IPS DF 6.9 (cell line): ENCODE data around the gene CYB561D1.
"Not testable (repeated sequence)": the region's sequence is repeated elsewhere in the genome, so short reads cannot be mapped to it uniquely, and the experiment has no call there.

Source experiments
- DNase-seq: peaks from one replicate; pipeline ENCODE4 v3.0.0-alpha.2; 2013; ENCODE audit warnings: low read depth, low spot score
- H3K27ac ChIP-seq: one replicate; pipeline ENCODE4 v1.5.1; 2013; ENCODE audit warnings: low read length, control low read depth
- H3K27me3 ChIP-seq: 2 replicates; pipeline ENCODE4 v1.6.1; 2013; ENCODE audit warnings: mild to moderate bottlenecking, low read length; ENCODE audit not compliant: control insufficient read depth, insufficient read depth
- H3K36me3 ChIP-seq: 2 replicates; pipeline ENCODE4 v1.6.1; 2013; ENCODE audit warnings: low read length; ENCODE audit not compliant: control insufficient read depth, insufficient read depth
- H3K4me1 ChIP-seq: 2 replicates; pipeline ENCODE4 v1.6.1; 2013; ENCODE audit warnings: low read length; ENCODE audit not compliant: control insufficient read depth, insufficient read depth
- H3K4me3 ChIP-seq: 2 replicates; pipeline ENCODE4 v1.5.1; 2013; ENCODE audit warnings: mild to moderate bottlenecking, low read length
- H3K9me3 ChIP-seq: 2 replicates; pipeline ENCODE4 v1.6.1; 2013; ENCODE audit warnings: low read length, inconsistent platforms; ENCODE audit not compliant: control insufficient read depth, insufficient read depth
- WGBS: extraction: QIAGEN DNeasy Blood & Tissue Kit; methylation state at CpG from one replicate; pipeline ENCODE4 v1.1.7; 2013; ENCODE audit warnings: mixed read lengths, missing lambda C conversion rate; ENCODE audit not compliant: insufficient read length, insufficient coverage; 5-methylcytosine and 5-hydroxymethylcytosine counted together

Gene CYB561D1

GRCh38 chr1:109493805-109494539 is at the start of gene CYB561D1:
CYB561D1 (plus strand) TSS chr1:109494094; CDS start chr1:109494140, 46 bp downstream.
- no CpG with 5 or more reads among the region's 44 CpGs for WGBS
- no peak for DNase-seq
- Histone ChIP-seq H3K4me1 (peaks cover 3% of the 10 kb centered on the region; the same call in 1 of the 2 replicates), H3K27me3 (no peaks in the 10 kb centered on the region), H3K36me3 (peaks cover 3% of the 10 kb centered on the region; the same call in 1 of the 2 replicates), H3K9me3 (no peaks in the 10 kb centered on the region), H3K27ac (no peak within 1 kb of the TSS), H3K4me3 (peak within 1 kb of the TSS; percentile 75)

- H3K36me3 ChIP-seq, result no peaks in the 10 kb centered on the region
- no peaks in the 10 kb centered on the region for H3K9me3 ChIP-seq
- DNase-seq, result no peak
- H3K4me1 ChIP-seq, result no peaks in the 10 kb centered on the region
- H3K27ac ChIP-seq, result no peak overlapping the region
- H3K27me3 ChIP-seq, result no peaks in the 10 kb centered on the region
- no peak overlapping the region for H3K4me3 ChIP-seq
- no CpG with 5 or more reads among the region's 1 CpG for WGBS
Observed at GRCh38 chr1:109444346-109444745, 49.5 kb upstream of the CYB561D1 start.

GRCh38 chr1:109445949-109446695 is 47.8 kb upstream of the CYB561D1 start:
- not testable (repeated sequence) for H3K27me3 ChIP-seq, H3K36me3 ChIP-seq, DNase-seq, H3K4me1 ChIP-seq, H3K9me3 ChIP-seq, H3K27ac ChIP-seq, H3K4me3 ChIP-seq
- no CpG with 5 or more reads among the region's 11 CpGs for WGBS

- no peaks in the 10 kb centered on the region for H3K4me1 ChIP-seq
- no peak overlapping the region for H3K27ac ChIP-seq
- H3K4me3 ChIP-seq, result no peak overlapping the region
- no peaks in the 10 kb centered on the region for H3K27me3 ChIP-seq
- H3K36me3 ChIP-seq, result no peaks in the 10 kb centered on the region
- no peaks in the 10 kb centered on the region for H3K9me3 ChIP-seq
- no peak for DNase-seq
- no CpG with 5 or more reads among the region's 4 CpGs for WGBS
Observed at GRCh38 chr1:109447524-109447923, 46.4 kb upstream of the CYB561D1 start.

GRCh38 chr1:109454497-109455133 is 39.3 kb upstream of the CYB561D1 start:
- Histone ChIP-seq H3K27me3 (no peaks in the 10 kb centered on the region), H3K27ac (no peak overlapping the region), H3K4me1 (no peaks in the 10 kb centered on the region), H3K9me3 (no peaks in the 10 kb centered on the region), H3K36me3 (no peaks in the 10 kb centered on the region), H3K4me3 (no peak overlapping the region)
- no peak for DNase-seq
- WGBS, result no CpG with 5 or more reads among the region's 1 CpG

- DNase-seq, result no peak
- no peaks in the 10 kb centered on the region for H3K9me3 ChIP-seq
- WGBS, result no CpG with 5 or more reads among the region's 4 CpGs
- no peak overlapping the region for H3K4me3 ChIP-seq
- no peak overlapping the region for H3K27ac ChIP-seq
- H3K36me3 ChIP-seq, result no peaks in the 10 kb centered on the region
- no peaks in the 10 kb centered on the region for H3K4me1 ChIP-seq
- no peaks in the 10 kb centered on the region for H3K27me3 ChIP-seq
Observed at GRCh38 chr1:109457819-109458218, 36.1 kb upstream of the CYB561D1 start.

GRCh38 chr1:109466125-109466451 is 27.8 kb upstream of the CYB561D1 start:
- Histone ChIP-seq H3K36me3 (no peaks in the 10 kb centered on the region), H3K4me1 (no peaks in the 10 kb centered on the region), H3K27ac (no peak overlapping the region), H3K9me3 (no peaks in the 10 kb centered on the region), H3K4me3 (peak overlapping the region; percentile 70; the same call in 1 of the 2 replicates), H3K27me3 (peaks cover 13% of the 10 kb centered on the region; the same call in 1 of the 2 replicates)
- no peak for DNase-seq
- no CpG with 5 or more reads among the region's 24 CpGs for WGBS

- Histone ChIP-seq H3K9me3 (no peaks in the 10 kb centered on the region), H3K27ac (no peak within 1 kb of the TSS), H3K4me3 (peak within 1 kb of the TSS; percentile 70; the same call in 1 of the 2 replicates), H3K27me3 (peaks cover 13% of the 10 kb centered on the region; the same call in 1 of the 2 replicates), H3K4me1 (no peaks in the 10 kb centered on the region), H3K36me3 (no peaks in the 10 kb centered on the region)
- WGBS, result no CpG with 5 or more reads among the region's 88 CpGs
- no peak for DNase-seq
Observed at GRCh38 chr1:109466452-109467300, 27.2 kb upstream of the CYB561D1 start, which contains the start of gene SYPL2. SYPL2 (plus strand) TSS chr1:109466546; CDS start chr1:109466844, 298 bp downstream.

GRCh38 chr1:109467301-109467777 is 26.6 kb upstream of the CYB561D1 start:
- WGBS, result 86% methylated on average over 1 of the region's 23 CpGs
- H3K27ac ChIP-seq, result no peak overlapping the region

More at GRCh38 chr1:109467301-109467777, 26.6 kb upstream of the CYB561D1 start:
- Histone ChIP-seq H3K36me3 (no peaks in the 10 kb centered on the region), H3K4me3 (peak overlapping the region; percentile 70; the same call in 1 of the 2 replicates), H3K9me3 (no peaks in the 10 kb centered on the region), H3K27me3 (peaks cover 13% of the 10 kb centered on the region; the same call in 1 of the 2 replicates), H3K4me1 (no peaks in the 10 kb centered on the region)
- DNase-seq, result no peak
